IPS DF 4.7 (cell line): ENCODE measurements around the gene OGG1.
"Not testable (repeated sequence)": the region's sequence is repeated elsewhere in the genome, so short reads cannot be mapped to it uniquely, and the experiment has no call there.

Experiments used
- DNase-seq: peaks from one replicate; pipeline ENCODE4 v3.0.0-alpha.2; 2013; ENCODE audit warnings: low spot score; ENCODE audit errors: extremely low read depth

Gene OGG1

GRCh38 chr3:9761919-9762318 is 12.2 kb downstream of the OGG1 start:
- DNase-seq: no peak

DNA sequence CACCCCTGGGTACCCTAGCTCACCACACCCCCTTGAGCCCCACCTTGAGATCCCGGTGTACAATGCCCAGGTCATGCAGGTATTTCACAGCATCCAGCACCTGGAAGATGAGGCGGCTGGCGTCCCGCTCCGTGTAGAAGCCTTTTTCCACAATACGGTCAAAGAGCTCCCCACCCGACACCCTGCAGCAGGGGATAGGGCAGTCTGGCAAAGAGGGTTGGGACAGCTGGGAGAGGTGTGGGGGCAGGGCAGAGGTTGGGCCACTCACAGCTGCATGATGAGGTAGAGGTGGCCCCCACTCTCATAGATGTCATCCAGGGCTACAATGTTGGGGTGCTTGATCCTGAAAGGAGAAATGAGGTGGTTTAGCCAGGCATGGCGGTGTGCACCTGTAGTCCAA is 13.1 kb downstream of the OGG1 start:
- no peak for DNase-seq

GRCh38 chr3:9765865-9766264 is 16.1 kb downstream of the OGG1 start:
- no peak for DNase-seq

DNA sequence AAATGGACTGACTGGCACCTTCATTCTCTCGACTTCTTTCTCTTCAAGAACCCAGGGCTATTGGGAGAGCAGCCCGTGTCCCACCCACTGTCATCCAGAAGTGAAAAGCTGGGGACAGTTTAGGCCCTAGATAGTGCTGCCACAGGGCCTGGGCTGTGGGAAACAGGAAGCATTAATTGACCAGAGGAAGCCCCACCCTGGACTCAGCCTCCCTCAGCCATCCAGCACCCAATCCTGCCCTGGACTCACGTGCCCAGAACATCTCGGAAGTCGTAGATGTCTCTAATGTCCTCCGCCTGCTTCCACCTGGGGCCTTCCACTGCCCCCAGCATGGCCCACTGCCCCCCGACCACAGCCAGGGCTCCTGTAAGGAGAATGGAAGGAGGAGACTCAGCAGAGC is 17.7 kb downstream of the OGG1 start:
- DNase-seq: no peak

- no peak for DNase-seq
Measured at GRCh38 chr3:9768141-9768775, 18.5 kb downstream of the OGG1 start.

DNA sequence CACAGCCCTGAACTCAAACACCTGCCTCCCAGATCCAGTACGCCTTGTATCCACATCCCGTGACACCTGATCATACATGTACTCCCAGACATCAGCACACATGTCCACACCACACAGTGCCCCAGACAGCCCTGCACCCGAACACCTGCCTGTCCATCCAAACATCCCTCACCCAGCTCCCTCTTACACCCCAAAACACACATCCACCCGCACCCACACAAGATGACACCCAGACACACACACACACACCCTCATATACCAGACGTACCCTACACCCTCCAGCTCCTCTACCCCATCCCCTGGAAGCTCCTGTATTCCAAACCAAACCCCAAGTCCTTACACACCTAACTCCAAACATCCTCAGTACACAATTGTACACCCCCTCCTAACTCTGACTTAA is 19.3 kb downstream of the OGG1 start:
- no peak for DNase-seq

- DNase-seq: no peak
Measured at GRCh38 chr3:9769426-9770275, 19.9 kb downstream of the OGG1 start, which contains the start of gene CAMK1. CAMK1 (minus strand) TSS chr3:9769947; CDS start chr3:9767749, 2,198 bp downstream.

GRCh38 chr3:9770276-9770812 is 20.6 kb downstream of the OGG1 start:
- no peak for DNase-seq

- not testable (repeated sequence) for DNase-seq
Measured at GRCh38 chr3:9771007-9771406, 21.3 kb downstream of the OGG1 start.

DNA sequence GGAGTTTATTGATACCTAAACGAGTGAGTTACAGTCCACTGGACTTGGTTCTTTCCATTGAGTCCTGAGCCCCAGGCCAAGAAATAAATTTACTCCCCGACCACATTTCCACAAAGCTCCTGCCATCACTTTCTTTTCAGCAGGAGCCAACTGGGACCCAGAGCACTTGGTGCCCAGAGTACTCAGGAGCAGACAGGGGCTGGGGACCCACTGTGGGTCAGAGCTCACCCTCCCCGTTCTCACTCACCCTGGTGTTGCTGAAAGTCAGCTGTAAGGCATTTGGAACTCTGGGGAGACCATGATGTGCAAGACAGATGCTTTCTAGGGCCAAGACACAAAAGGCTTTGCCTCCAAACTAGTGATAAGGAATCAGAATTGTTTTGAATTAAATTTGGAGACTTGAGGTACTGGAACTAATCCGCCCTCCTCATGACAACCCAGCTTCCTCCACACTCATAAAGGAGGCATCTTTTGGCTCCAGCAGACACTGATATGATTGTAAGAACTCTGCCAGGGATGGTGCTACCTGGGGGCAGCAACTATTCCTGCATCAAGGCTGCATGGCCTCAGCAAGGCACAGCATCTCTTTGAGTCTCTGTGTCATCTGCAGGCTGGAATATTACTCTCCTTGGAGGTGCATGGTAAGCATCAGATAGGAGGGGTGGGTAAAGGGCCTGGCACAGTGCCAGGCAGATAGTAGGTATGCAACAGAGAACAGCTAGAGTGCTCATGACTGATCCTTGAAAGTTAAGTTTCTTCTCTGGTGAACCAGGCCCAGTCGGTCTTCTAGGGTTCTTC is 27.3 kb downstream of the OGG1 start:
- DNase-seq: no peak

GRCh38 chr3:9777694-9778021 is 27.9 kb downstream of the OGG1 start:
- DNase-seq: no peak

DNA sequence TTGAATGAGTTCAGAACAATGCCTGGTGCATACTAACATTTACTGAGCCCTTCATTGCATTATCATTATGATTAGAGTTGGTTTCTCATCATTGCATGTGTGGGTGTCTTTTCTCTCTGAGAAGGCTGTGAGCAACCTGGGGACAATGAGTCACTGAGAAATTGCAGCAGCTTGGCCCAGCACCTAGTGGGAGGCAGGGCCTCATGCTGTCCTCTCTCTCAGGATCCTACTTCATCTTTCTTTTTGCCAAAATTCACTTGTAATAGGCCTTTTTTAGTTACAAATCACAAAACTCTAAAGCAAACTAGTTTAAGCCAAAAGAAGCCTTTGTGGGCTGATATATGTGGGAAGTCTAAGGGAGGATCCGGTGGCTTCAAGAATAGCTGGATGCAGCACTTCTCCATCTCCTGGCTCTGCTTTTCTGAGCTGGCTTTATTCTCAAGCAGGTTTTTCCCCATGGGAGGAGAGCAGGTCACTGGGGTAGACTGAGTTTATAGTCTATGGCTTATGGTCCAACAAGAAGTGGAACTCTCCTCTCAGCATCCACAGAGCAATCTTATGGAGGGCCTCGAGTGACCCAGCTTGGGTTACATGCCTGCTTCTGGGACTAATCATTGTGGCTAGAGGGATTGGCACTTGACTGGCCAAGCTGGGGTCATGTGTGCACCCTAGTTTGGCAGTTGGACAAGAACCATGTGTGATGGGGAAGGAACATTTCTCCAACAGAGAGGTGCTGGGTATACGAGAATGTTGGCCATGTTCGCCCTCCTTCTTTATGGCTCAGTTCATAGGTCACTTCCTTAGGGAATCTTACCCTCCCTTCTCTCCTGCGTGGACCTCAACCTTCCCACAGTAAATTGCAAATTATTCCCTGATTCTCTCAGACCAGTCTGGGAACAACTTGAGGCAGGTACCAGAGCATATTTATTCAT is 28.7 kb downstream of the OGG1 start:
- no peak for DNase-seq

DNA sequence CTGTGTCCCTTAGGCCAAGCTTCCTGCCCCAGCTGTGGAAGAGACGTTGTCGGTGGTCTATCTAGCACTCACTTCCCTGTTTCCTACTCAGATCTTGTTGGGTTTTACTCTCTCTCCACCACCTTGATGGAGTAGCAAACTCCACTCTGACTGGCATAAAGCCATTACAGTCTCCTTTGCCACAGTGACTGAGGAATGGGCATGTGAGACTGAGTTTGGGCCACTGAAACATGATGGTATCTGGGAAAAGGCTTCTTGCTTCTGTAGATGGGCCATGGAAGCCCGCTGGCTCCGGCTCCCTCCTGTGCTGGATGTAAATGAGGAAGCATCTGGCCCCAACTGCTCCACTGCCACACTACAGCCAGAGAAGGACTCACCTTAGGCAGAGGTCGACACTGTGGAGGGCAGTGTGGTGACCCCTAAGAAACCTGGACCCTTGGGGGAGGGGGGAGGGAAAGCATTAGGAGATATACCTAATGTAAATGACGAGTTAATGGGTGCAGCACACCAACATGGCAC is 29.4 kb downstream of the OGG1 start:
- no peak for DNase-seq

DNA sequence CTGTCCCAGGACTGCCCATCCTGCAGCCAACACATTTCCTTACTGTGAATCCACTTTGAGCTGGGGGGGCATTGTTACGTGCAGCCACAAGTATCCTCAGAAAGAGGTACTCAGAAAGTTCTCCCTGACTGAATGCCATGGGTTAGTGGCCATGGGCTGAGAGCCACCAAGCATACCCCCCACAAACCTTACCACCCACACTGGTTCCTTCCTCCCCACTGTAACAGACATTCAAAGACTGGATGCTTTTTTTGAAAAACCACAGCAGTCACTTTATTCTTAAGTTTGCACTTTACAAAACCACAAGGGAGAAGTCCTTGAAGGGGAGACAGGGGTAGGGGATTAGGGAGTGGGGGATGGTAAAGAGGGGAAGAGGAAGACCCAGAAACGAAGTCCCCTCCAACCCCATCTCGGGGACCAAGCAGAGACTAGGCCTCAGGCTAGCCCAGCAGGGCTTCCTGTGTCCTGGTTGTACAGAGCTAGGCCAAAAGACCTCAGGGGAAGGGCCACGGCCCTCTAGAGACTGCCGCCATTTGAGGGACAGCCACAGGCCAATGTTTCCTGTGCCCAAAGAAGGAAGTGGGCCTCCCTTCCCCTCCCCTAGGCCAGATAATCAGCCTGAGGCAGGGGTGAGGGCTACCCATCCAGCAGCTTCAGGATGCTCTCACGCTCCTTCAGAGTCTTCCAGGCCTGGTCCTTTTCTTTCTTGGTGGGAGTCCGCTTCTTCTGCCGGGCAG is 30.1 kb downstream of the OGG1 start:
- no peak for DNase-seq

DNA sequence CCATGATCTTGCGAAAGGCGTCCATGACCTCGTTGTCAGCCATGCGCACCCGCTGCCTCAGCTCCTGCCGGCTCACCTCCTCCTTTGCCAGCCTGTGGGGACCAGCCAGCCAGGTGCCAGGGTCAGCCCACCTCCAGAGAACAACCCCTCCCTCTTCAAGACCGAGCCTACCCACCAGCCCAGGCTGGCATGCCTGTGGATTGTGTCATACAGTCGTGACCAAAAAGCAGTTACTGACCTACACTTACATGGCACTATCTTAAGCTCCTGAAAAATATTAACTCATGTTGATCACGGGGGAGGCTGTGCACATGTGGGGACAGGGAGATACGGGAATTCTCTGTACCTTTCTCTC is 30.7 kb downstream of the OGG1 start:
- no peak for DNase-seq

- DNase-seq: no peak
Measured at GRCh38 chr3:9780910-9781309, 31.2 kb downstream of the OGG1 start.

- no peak for DNase-seq
Measured at GRCh38 chr3:9781551-9781950, 31.8 kb downstream of the OGG1 start.

DNA sequence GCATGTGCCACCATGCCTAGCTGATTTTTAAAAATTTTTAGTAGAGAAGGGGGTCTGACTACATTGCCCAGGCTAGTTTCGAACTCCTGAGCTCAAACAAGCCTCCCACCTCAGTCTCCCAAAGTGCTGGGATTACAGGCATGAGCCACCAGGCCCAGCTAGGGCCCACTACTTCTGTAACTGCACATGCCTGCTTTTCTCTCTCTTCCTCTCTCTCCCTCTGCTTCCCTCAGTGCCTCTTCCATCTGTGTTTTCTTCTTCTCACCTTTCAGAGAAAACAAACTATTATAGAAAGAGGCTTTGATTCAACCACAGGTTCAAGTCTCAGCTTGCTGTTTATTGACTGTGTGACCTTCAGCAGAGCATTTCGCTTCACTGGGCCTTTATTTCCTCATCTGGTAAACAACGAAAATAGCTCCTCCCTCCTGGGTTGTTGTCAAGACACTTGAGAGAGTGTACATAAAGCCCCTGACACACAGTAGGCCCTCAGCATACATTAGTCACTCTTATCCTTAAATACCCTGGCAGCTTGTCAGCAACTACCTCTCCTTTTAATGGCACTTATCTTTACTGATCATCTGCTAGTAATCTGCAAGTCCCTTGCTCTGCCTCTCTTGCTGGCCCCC is 32.3 kb downstream of the OGG1 start:
- no peak for DNase-seq

- no peak for DNase-seq
Measured at GRCh38 chr3:9782770-9783169, 33.0 kb downstream of the OGG1 start.

- no peak for DNase-seq
Measured at GRCh38 chr3:9783954-9784353, 34.2 kb downstream of the OGG1 start.
